Central memory CD8-positive, alpha-beta T cell (primary cell): ENCODE measurements around the gene ZNF598.
A peak's percentile ranks its signal among the peaks of the same experiment; 100 is the strongest.

Source experiments
- ATAC-seq: fragments of 150-1000 bp; cut with Tn5 transposase; replicated peaks from 2 replicates; pipeline ENCODE4 v1.10.0; 2022; ENCODE audit warnings: mild to moderate bottlenecking, moderate FRiP score, moderate number of reproducible peaks; ENCODE audit not compliant: poor library complexity, severe bottlenecking; ENCODE audit errors: extremely low read depth
- DNase-seq, 2 donors: peaks; one replicate each; pipeline ENCODE4 v3.0.0; 2021; ENCODE audit warnings: low spot score in 2 of 2
- H3K27ac Mint-ChIP-seq: one replicate; pipeline ENCODE4 v1.8.0; 2022; ENCODE audit warnings: low read depth, mild to moderate bottlenecking, moderate library complexity, mixed read lengths
- H3K27me3 Mint-ChIP-seq: one replicate; pipeline ENCODE4 v1.8.0; 2022; ENCODE audit warnings: mixed read lengths
- H3K36me3 Mint-ChIP-seq: one replicate; pipeline ENCODE4 v1.8.0; 2022; ENCODE audit warnings: mild to moderate bottlenecking, moderate library complexity, mixed read lengths; ENCODE audit not compliant: insufficient read depth
- H3K4me1 Mint-ChIP-seq: one replicate; pipeline ENCODE4 v1.8.0; 2022; ENCODE audit warnings: mixed read lengths
- H3K4me3 Mint-ChIP-seq: one replicate; pipeline ENCODE4 v1.8.0; 2022; ENCODE audit warnings: mild to moderate bottlenecking, moderate library complexity, mixed read lengths
- H3K9me3 Mint-ChIP-seq: one replicate; pipeline ENCODE4 v1.8.0; 2022; ENCODE audit warnings: mixed read lengths

Gene ZNF598

GRCh38 chr16:1993731-1994131, 15.9 kb downstream of the ZNF598 start:
- peaks cover 10% of the 10 kb centered on the region for H3K36me3 Mint-ChIP-seq
- no peak overlapping the region for H3K4me3 Mint-ChIP-seq
- DNase-seq, result no peak
- H3K9me3 Mint-ChIP-seq, result no peaks in the 10 kb centered on the region
- H3K4me1 Mint-ChIP-seq, result peaks cover 14% of the 10 kb centered on the region
- H3K27me3 Mint-ChIP-seq, result peaks cover 8% of the 10 kb centered on the region
- no peak overlapping the region for H3K27ac Mint-ChIP-seq
- ATAC-seq, result no peak

- Mint-ChIP-seq H3K27ac (no peak overlapping the region), H3K27me3 (peaks cover 14% of the 10 kb centered on the region), H3K36me3 (peaks cover 10% of the 10 kb centered on the region), H3K4me3 (no peak overlapping the region), H3K9me3 (no peaks in the 10 kb centered on the region), H3K4me1 (peaks cover 14% of the 10 kb centered on the region)
- no peak for ATAC-seq
- DNase-seq, result no peak
Measured at GRCh38 chr16:1992704-1993317, 16.8 kb downstream of the ZNF598 start.

DNA sequence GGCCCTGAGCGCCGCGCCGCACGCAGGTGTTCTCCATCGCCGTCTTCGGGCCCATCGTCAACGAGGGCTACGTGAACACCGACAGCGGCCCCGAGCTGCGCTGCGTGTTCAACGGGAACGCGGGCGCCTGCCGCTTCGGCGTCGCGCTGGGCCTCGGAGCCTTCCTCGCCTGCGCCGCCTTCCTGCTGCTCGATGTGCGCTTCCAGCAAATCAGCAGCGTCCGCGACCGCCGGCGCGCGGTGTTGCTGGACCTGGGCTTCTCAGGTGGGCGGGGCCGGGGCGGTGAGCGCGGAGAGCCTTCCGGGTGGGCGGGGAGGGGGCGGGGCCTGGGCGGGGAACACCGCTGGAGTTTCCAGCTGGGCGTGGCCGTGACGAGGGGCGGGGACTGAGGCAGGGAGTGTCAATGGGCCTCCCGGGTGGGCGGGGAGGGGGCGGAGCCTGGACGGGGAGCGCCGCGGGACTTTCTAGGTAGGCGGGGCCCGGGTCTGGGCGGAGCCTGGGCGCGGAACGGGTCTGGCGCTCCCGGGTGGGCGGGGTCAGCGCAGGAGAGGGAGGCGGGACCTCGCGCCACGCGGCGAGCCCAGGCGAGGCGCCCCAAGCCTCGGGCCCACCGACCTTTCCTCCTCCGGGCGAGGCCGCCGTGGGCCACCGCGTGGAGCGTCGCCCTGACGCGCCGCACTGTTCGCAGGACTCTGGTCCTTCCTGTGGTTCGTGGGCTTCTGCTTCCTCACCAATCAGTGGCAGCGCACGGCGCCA, 17.5 kb downstream of the ZNF598 start:
- ATAC-seq, result peak; percentile 63
- Mint-ChIP-seq H3K4me3 (peak overlapping the region; percentile 67), H3K27ac (peak overlapping the region; percentile 73), H3K9me3 (no peaks in the 10 kb centered on the region), H3K27me3 (peaks cover 14% of the 10 kb centered on the region), H3K36me3 (peaks cover 12% of the 10 kb centered on the region), H3K4me1 (peaks cover 14% of the 10 kb centered on the region)
- DNase-seq, result peak; percentile 90 to 91

DNA sequence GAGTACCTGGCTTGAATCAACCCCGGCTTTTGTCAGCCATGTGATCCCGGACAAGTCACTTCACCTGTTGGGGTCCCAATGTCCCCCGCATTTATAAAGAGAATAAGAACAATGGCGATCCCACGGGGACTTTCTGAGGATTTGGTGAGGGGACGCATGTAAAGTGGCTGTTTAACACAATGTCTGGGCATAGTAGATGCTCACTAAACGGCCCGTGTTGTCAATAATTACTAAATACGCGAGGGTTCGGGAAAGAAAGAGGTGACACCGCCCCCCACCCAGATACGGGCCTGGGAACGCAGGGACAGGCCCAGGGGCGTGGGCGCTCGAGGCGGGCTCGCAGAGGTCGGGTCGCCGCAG, 18.1 kb downstream of the ZNF598 start:
- ATAC-seq (no peak), DNase-seq (no peak)
- Mint-ChIP-seq H3K27ac (peak overlapping the region; percentile 73), H3K4me1 (peaks cover 14% of the 10 kb centered on the region), H3K9me3 (no peaks in the 10 kb centered on the region), H3K27me3 (peaks cover 14% of the 10 kb centered on the region), H3K36me3 (peaks cover 12% of the 10 kb centered on the region), H3K4me3 (peak overlapping the region; percentile 67)

DNA sequence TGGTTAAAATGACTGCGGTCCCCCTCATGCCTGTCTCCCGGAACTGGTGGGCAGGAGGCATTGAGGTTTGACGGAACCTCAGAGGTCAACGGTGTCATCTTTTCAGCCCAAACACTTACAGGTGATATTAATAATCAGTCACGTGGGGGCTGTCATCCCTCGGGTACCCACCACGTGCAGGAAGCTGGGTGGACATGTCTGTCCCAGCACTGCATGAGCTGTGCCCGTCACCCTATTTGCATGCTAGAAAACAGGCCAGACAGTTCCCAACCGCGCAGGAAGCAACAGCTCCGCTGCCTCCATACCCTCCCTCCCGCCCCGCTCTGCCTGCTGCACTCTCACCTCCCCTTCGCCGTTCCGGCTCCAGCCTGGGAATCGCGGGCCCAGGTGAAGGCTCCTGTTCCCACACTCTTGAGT, 18.5 kb downstream of the ZNF598 start:
- no peaks in the 10 kb centered on the region for H3K9me3 Mint-ChIP-seq
- peak overlapping the region; percentile 73 for H3K27ac Mint-ChIP-seq
- ATAC-seq (peak; percentile 63), DNase-seq (peak in 1 of 2 donors; percentile 45)
- peak overlapping the region; percentile 67 for H3K4me3 Mint-ChIP-seq
- H3K4me1 Mint-ChIP-seq, result peaks cover 14% of the 10 kb centered on the region
- H3K36me3 Mint-ChIP-seq, result peaks cover 16% of the 10 kb centered on the region
- peaks cover 14% of the 10 kb centered on the region for H3K27me3 Mint-ChIP-seq

DNA sequence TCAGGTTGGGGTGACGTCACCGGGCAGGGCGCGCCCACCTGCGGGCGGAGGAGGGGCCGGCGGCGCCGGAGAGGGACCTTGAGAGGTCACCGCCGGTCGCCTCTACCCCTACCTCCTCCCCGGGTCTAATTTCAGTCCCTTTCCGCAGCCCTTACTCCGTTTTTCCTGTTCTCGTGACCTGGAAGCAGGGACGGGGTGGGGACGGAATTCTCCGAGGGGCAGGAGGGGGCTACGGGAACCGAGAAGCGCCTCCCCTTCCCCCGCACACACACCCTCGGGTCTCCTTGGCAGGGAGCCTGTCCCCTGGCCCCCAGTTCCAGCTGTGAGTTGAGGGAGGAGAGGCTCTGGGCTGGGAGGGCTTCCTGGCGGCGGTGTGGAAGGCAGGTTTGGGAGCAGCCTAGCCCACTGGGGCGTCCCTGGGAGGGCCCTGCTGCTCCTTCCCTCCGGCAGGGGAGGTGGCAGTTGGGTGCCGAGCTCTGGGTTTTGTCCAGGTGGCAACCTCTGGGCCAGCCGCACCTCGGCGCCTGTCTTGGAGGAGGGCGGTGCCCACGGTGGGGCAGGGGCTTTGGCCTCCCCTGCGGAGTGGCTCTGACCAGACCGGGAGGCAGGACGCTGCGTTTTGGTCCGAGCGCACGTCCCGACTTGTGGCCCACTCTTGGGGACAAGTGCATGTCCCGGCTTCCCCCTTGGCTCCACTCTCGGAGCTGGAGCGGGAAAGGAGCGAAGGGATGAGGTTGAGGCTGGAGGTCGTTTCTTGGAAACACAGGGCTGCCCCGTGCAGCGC, 19.1 kb downstream of the ZNF598 start:
- no peak for ATAC-seq
- Mint-ChIP-seq H3K4me1 (peaks cover 14% of the 10 kb centered on the region), H3K9me3 (no peaks in the 10 kb centered on the region), H3K4me3 (peak overlapping the region; percentile 67), H3K27ac (peak overlapping the region; percentile 73), H3K36me3 (peaks cover 18% of the 10 kb centered on the region), H3K27me3 (peaks cover 14% of the 10 kb centered on the region)
- no peak for DNase-seq

GRCh38 chr16:1990101-1990350, 19.6 kb downstream of the ZNF598 start:
- Mint-ChIP-seq H3K27me3 (peaks cover 14% of the 10 kb centered on the region), H3K4me3 (peak overlapping the region; percentile 67), H3K4me1 (peaks cover 15% of the 10 kb centered on the region), H3K36me3 (peaks cover 18% of the 10 kb centered on the region), H3K9me3 (no peaks in the 10 kb centered on the region), H3K27ac (no peak overlapping the region)
- DNase-seq (no peak), ATAC-seq (no peak)

DNA sequence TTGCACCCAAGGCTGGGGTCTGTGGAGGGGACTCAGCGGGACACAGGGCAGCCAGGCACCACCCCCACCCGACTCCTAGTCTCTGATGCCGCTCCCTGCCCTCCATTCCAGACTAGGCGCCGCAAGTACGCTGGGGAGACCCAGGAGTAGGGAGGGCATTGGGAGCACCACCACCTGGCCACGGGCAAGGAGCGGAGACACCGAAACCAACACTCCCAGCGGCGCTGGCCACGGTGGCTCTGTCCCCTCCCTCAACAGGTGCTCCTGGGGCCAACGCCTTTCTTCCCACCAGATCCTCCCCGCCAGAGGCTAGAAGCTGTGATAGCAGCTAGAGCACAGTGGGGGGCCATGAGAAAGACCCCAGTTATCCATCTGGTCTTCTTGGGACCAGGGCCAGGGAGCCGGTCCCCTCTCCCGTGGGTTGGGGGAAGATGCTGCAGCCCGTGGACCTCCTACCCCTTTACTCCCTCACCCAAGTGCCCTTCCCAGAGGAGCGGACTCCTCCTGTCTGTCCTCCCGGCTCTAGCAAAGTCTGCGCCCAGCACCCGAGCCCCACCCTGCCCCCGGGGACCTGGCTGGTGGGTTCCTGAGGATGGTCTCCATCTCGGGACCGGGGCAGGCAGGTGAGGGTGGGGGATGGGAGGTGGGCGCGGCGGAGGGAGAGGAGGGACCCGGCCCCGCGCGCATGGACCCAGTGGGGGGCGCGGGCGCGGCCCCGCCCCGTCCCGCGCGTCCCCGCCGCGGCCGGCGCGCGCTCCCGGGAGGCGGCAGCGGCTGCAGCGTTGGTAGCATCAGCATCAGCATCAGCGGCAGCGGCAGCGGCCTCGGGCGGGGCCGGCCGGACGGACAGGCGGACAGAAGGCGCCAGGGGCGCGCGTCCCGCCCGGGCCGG, 20.2 kb downstream of the ZNF598 start, which contains the start of gene SYNGR3:
Gene SYNGR3 (plus strand): TSS at position 762 of the 892 bp plus-strand sequence. CDS start 133 bp downstream, outside the sequence.
- Mint-ChIP-seq H3K4me1 (peaks cover 20% of the 10 kb centered on the region), H3K4me3 (peak within 1 kb of the TSS; percentile 67), H3K9me3 (no peaks in the 10 kb centered on the region), H3K27ac (peak within 1 kb of the TSS; percentile 73), H3K36me3 (peaks cover 22% of the 10 kb centered on the region), H3K27me3 (peaks cover 14% of the 10 kb centered on the region)
- ATAC-seq (no peak), DNase-seq (no peak)

GRCh38 chr16:1987198-1987597, 22.4 kb downstream of the ZNF598 start:
- Mint-ChIP-seq H3K4me3 (no peak overlapping the region), H3K27me3 (peaks cover 24% of the 10 kb centered on the region), H3K27ac (no peak overlapping the region), H3K36me3 (peaks cover 21% of the 10 kb centered on the region), H3K4me1 (peaks cover 25% of the 10 kb centered on the region), H3K9me3 (no peaks in the 10 kb centered on the region)
- no peak for DNase-seq
- ATAC-seq, result no peak

DNA sequence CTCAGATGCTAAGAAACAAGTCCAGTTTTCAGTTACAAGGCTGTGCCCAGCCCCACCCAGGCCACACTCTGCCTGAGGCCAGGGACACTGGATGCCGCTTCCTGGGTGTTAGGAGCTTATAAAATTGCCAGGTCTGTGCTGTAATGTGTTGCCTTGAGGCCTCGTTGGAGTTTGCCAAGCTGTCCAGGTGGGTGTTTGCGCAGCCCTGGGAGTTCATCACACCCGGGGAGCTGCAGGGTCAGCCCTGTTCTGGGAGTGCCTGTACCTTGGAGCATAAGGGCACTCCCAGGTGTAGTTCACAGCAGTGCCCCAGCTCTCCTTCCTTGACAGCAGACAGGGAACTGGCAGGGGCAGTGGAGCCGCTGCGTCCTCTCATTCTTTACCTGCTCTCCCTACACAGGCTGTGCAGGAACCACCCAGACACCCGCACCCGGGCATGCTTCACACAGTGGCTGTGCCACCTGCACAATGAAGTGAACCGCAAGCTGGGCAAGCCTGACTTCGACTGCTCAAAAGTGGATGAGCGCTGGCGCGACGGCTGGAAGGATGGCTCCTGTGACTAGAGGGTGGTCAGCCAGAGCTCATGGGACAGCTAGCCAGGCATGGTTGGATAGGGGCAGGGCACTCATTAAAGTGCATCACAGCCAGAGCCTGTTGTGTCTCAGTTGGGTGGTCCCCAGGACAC, 24.0 kb downstream of the ZNF598 start:
- peak overlapping the region; percentile 72 for H3K4me3 Mint-ChIP-seq
- H3K4me1 Mint-ChIP-seq, result peaks cover 15% of the 10 kb centered on the region
- no peak overlapping the region for H3K27ac Mint-ChIP-seq
- DNase-seq (no peak), ATAC-seq (no peak)
- peaks cover 28% of the 10 kb centered on the region for H3K27me3 Mint-ChIP-seq
- peaks cover 21% of the 10 kb centered on the region for H3K36me3 Mint-ChIP-seq
- H3K9me3 Mint-ChIP-seq, result no peaks in the 10 kb centered on the region

- H3K27me3 Mint-ChIP-seq, result peaks cover 28% of the 10 kb centered on the region
- H3K9me3 Mint-ChIP-seq, result no peaks in the 10 kb centered on the region
- H3K36me3 Mint-ChIP-seq, result peaks cover 21% of the 10 kb centered on the region
- peak overlapping the region; percentile 72 for H3K4me3 Mint-ChIP-seq
- DNase-seq (no peak), ATAC-seq (peak; percentile 43)
- no peak overlapping the region for H3K27ac Mint-ChIP-seq
- H3K4me1 Mint-ChIP-seq, result peaks cover 12% of the 10 kb centered on the region
Measured at GRCh38 chr16:1984347-1985225, 25.0 kb downstream of the ZNF598 start.
